IPS DF 6.9 (cell line): ENCODE data around the gene COG5.

Experiments used
- DNase-seq: peaks from one replicate; pipeline ENCODE4 v3.0.0-alpha.2; 2013; ENCODE audit warnings: low read depth, low spot score
- H3K27ac ChIP-seq: one replicate; pipeline ENCODE4 v1.5.1; 2013; ENCODE audit warnings: low read length, control low read depth
- H3K27me3 ChIP-seq: 2 replicates; pipeline ENCODE4 v1.6.1; 2013; ENCODE audit warnings: mild to moderate bottlenecking, low read length; ENCODE audit not compliant: control insufficient read depth, insufficient read depth
- H3K36me3 ChIP-seq: 2 replicates; pipeline ENCODE4 v1.6.1; 2013; ENCODE audit warnings: low read length; ENCODE audit not compliant: control insufficient read depth, insufficient read depth
- H3K4me1 ChIP-seq: 2 replicates; pipeline ENCODE4 v1.6.1; 2013; ENCODE audit warnings: low read length; ENCODE audit not compliant: control insufficient read depth, insufficient read depth
- H3K4me3 ChIP-seq: 2 replicates; pipeline ENCODE4 v1.5.1; 2013; ENCODE audit warnings: mild to moderate bottlenecking, low read length
- H3K9me3 ChIP-seq: 2 replicates; pipeline ENCODE4 v1.6.1; 2013; ENCODE audit warnings: low read length, inconsistent platforms; ENCODE audit not compliant: control insufficient read depth, insufficient read depth
- WGBS: extraction: QIAGEN DNeasy Blood & Tissue Kit; methylation state at CpG from one replicate; pipeline ENCODE4 v1.1.7; 2013; ENCODE audit warnings: mixed read lengths, missing lambda C conversion rate; ENCODE audit not compliant: insufficient read length, insufficient coverage; 5-methylcytosine and 5-hydroxymethylcytosine counted together

The COG5 gene

DNA sequence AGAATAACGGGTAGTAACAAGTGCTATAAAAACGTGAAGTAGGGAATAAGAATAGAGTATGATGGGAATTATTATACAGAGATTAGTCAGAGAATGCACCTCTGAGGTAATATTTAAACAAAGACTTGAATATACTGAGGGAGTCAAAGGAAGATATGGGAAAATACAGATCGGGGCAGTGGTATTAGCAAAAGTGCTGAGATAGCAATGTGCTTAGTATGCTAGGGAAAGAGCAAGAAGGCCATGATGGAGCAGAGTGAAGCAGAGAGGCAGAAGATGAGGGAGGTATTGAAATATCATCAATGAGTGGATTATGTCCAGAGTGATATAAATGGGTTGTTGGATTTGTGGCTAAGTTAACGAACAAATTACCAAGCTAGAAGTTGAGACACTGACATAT, 190.4 kb downstream of the COG5 start:
- Histone ChIP-seq H3K4me1 (no peaks in the 10 kb centered on the region), H3K27ac (no peak overlapping the region), H3K9me3 (no peaks in the 10 kb centered on the region), H3K4me3 (no peak overlapping the region), H3K27me3 (no peaks in the 10 kb centered on the region), H3K36me3 (no peaks in the 10 kb centered on the region)
- 100% methylated on average over 2 of the region's 4 CpGs for WGBS
- no peak for DNase-seq

- Histone ChIP-seq H3K27ac (no peak overlapping the region), H3K27me3 (no peaks in the 10 kb centered on the region), H3K4me3 (no peak overlapping the region), H3K4me1 (no peaks in the 10 kb centered on the region), H3K9me3 (no peaks in the 10 kb centered on the region), H3K36me3 (no peaks in the 10 kb centered on the region)
- DNase-seq: no peak
- WGBS: no CpG with 5 or more reads among the region's 1 CpG
Observed at GRCh38 chr7:107372298-107372697, 191.4 kb downstream of the COG5 start.

DNA sequence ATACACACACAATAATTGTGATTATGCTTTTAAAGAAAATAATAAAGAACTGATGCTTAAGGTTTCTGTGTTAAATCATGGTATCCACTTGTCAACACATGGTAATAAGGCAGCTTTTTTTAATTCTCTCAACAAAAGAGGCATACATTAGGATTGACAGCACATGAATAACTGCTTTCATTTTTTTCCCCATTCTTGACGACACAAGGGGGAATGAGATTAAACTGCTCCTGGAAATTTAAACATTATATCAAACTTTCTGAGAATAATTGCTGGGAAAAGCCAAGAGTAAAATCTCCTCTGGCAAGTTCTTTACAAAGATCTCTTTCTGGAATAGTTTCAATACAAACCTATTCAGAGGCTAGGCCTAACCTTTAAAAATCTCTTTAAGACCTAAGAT, 192.9 kb downstream of the COG5 start:
- Histone ChIP-seq H3K9me3 (no peaks in the 10 kb centered on the region), H3K4me3 (no peak overlapping the region), H3K27ac (no peak overlapping the region), H3K27me3 (no peaks in the 10 kb centered on the region), H3K4me1 (no peaks in the 10 kb centered on the region), H3K36me3 (no peaks in the 10 kb centered on the region)
- no peak for DNase-seq
- no CpG with 5 or more reads among the region's 1 CpG for WGBS

DNA sequence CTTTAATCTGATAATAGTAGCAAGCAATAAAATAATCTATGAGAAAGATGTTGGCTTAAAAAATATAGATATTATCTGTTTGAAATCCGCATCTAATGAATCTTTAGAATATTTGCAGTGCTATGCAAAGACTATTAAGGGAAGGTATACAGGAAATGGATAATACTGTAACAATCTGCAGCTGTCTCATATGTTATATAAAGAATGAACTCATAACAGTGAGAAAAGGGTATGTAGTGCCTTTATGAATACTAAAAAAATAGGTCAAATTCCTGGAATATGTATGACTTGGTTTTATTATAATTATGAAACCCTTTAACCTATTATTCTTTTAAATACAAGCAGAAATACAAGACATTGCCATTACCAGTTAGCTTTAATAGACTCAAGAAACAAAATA, 198.9 kb downstream of the COG5 start:
- no peaks in the 10 kb centered on the region for H3K27me3 ChIP-seq
- DNase-seq: no peak
- H3K36me3 ChIP-seq: peaks cover 8% of the 10 kb centered on the region
- WGBS: no CpG with 5 or more reads among the region's 1 CpG
- no peaks in the 10 kb centered on the region for H3K4me1 ChIP-seq
- H3K9me3 ChIP-seq: peaks cover 6% of the 10 kb centered on the region; the same call in 1 of the 2 replicates
- no peak overlapping the region for H3K4me3 ChIP-seq
- H3K27ac ChIP-seq: no peak overlapping the region

- Histone ChIP-seq H3K27ac (no peak overlapping the region), H3K36me3 (peaks cover 17% of the 10 kb centered on the region), H3K4me1 (no peaks in the 10 kb centered on the region; the same call in 1 of the 2 replicates), H3K4me3 (no peak overlapping the region), H3K9me3 (peaks cover 6% of the 10 kb centered on the region; the same call in 1 of the 2 replicates), H3K27me3 (no peaks in the 10 kb centered on the region)
- no peak for DNase-seq
- no CpG with 5 or more reads among the region's 9 CpGs for WGBS
Observed at GRCh38 chr7:107359520-107360316, 204.0 kb downstream of the COG5 start.

- no CpG with 5 or more reads among the region's 2 CpGs for WGBS
- no peaks in the 10 kb centered on the region for H3K27me3 ChIP-seq
Observed at GRCh38 chr7:107355616-107356015, 208.1 kb downstream of the COG5 start.

DNA sequence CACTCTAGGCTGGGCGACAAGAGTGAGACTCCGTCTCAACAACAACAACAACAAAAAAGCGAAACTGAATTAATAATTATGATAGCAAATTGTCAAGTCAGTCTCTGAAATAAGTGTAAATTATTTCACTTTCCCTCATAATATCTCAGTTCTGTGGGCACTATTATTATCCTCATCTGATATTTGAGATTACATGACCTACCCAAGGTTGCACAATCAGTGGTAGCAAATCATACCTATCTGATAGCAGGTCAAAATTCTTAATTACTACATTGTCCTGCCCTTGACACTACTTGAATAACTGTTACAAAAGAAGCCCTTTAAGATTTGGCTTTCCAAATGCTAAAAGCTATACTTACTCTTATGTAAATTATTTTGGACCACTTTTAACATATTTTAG, 209.1 kb downstream of the COG5 start:
- Histone ChIP-seq H3K27me3 (no peaks in the 10 kb centered on the region), H3K4me3 (no peak overlapping the region), H3K4me1 (no peaks in the 10 kb centered on the region; the same call in 1 of the 2 replicates), H3K36me3 (peaks cover 7% of the 10 kb centered on the region), H3K9me3 (no peaks in the 10 kb centered on the region), H3K27ac (no peak overlapping the region)
- no CpG with 5 or more reads among the region's 3 CpGs for WGBS
- DNase-seq: no peak

More at GRCh38 chr7:107355616-107356015, 208.1 kb downstream of the COG5 start:
- DNase-seq: no peak
- no peak overlapping the region for H3K4me3 ChIP-seq
- H3K27ac ChIP-seq: no peak overlapping the region
- peaks cover 14% of the 10 kb centered on the region for H3K36me3 ChIP-seq
- H3K4me1 ChIP-seq: no peaks in the 10 kb centered on the region; the same call in 1 of the 2 replicates
- peaks cover 5% of the 10 kb centered on the region; the same call in 1 of the 2 replicates for H3K9me3 ChIP-seq

- Histone ChIP-seq H3K27me3 (no peaks in the 10 kb centered on the region), H3K27ac (no peak overlapping the region), H3K4me1 (no peaks in the 10 kb centered on the region), H3K36me3 (no peaks in the 10 kb centered on the region), H3K4me3 (no peak overlapping the region), H3K9me3 (no peaks in the 10 kb centered on the region)
- no peak for DNase-seq
Observed at GRCh38 chr7:107353701-107354100, 210.0 kb downstream of the COG5 start.

DNA sequence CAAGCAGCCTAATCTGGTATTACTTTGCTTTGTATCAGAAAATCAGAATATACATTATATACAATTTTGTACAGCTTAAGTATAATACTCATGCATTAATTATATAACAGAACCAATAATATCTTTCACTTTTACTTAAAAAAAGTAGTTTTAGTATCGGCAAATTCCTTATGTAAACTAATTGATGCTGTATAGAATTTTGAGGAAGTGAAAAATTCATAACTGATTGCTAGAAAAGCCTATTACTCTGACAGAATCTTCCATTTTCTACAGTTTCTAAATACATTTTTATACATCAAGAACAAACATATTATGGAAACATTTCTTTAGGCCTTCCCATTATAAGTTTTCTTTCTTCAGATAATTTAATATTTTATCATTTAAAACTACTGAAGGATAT, 217.8 kb downstream of the COG5 start:
- H3K27ac ChIP-seq: no peak overlapping the region
- no peak for DNase-seq
- H3K4me1 ChIP-seq: no peaks in the 10 kb centered on the region
- no peaks in the 10 kb centered on the region for H3K27me3 ChIP-seq
- no CpG with 5 or more reads among the region's 1 CpG for WGBS
- no peaks in the 10 kb centered on the region for H3K36me3 ChIP-seq
- no peak overlapping the region for H3K4me3 ChIP-seq
- no peaks in the 10 kb centered on the region for H3K9me3 ChIP-seq

DNA sequence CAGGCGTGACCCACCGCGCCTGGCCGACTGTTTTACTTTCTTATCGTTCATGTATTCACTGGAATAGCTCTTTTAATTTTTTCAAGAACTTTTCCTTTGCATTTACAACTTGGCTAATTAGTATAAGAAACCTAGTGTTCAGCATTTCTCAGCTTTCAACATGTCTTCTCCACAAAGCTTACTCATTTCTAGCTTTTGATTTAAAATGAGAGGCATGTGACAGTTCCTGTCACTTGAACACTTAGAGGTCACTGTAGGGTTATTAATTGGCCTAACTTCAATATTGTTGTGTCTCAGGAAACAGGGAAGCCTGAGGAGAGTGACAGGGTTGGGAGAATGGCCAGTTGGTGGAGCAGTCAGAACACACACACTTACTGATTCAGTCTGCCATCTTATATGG, 218.9 kb downstream of the COG5 start:
- Histone ChIP-seq H3K4me1 (no peaks in the 10 kb centered on the region), H3K4me3 (no peak overlapping the region), H3K9me3 (no peaks in the 10 kb centered on the region), H3K27me3 (no peaks in the 10 kb centered on the region), H3K36me3 (no peaks in the 10 kb centered on the region), H3K27ac (no peak overlapping the region)
- WGBS: no CpG with 5 or more reads among the region's 5 CpGs
- no peak for DNase-seq

DNA sequence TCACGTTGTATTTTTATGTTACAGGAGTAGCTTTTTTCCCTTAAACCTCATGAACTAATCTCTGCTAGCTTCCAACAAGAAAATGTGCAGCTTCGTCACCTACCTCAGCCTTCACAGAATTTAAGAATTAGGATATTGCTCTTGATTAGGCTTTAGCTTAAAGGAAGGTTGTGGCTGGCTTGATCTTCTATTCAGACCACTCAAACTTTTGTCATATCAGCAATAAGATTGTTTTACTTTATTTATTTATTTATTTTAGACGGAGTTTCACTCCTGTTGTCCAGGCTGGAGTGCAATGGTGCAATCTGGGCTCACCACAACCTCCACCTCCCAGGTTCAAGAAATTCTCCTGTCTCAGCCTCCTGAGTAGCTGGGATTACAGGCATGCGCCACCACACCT, 219.4 kb downstream of the COG5 start:
- no peaks in the 10 kb centered on the region for H3K36me3 ChIP-seq
- no peak for DNase-seq
- no peaks in the 10 kb centered on the region for H3K9me3 ChIP-seq
- no peak overlapping the region for H3K27ac ChIP-seq
- no CpG with 5 or more reads among the region's 4 CpGs for WGBS
- H3K4me1 ChIP-seq: no peaks in the 10 kb centered on the region
- H3K4me3 ChIP-seq: no peak overlapping the region
- no peaks in the 10 kb centered on the region for H3K27me3 ChIP-seq
